GM23338 (cell line): ENCODE data around the gene ALAD. TPM values are rescaled to one million over a fixed set of nuclear protein-coding genes. Genes with fewer than 3 reads are reported as not detected.

Experiments used
- ATAC-seq: fragments of 200-7000 bp; cut with Tn5 transposase; 3 replicates; pipeline ENCODE4 v1.9.1; 2020
- DNase-seq: peaks from one replicate; pipeline ENCODE4 v3.0.0-alpha.2; 2015; ENCODE audit warnings: low spot score
- H2AFZ ChIP-seq: fragments of 200-600 bp; sonication (generic); 2 replicates; pipeline ENCODE4 v1.8.0; 2016; ENCODE audit warnings: antibody characterized with exemption, mild to moderate bottlenecking, moderate library complexity
- H3F3A ChIP-seq: fragments of 200-600 bp; sonication (generic); replicated peaks from 2 replicates; pipeline ENCODE4 v1.8.0; 2017; ENCODE audit warnings: antibody characterized with exemption, mixed run types, low read depth
- H3K27ac ChIP-seq: fragments of 200-600 bp; sonication (generic); 2 replicates; pipeline ENCODE4 v1.6.1; 2016; ENCODE audit warnings: low read depth
- H3K27me3 ChIP-seq: fragments of 200-600 bp; sonication (generic); 2 replicates; pipeline ENCODE4 v1.8.0; 2016; ENCODE audit warnings: mild to moderate bottlenecking, mixed run types, moderate library complexity; ENCODE audit not compliant: insufficient read depth
- H3K36me3 ChIP-seq: fragments of 200-600 bp; sonication (generic); 2 replicates; pipeline ENCODE4 v1.8.0; 2016; ENCODE audit warnings: mild to moderate bottlenecking; ENCODE audit not compliant: insufficient read depth
- H3K4me1 ChIP-seq: fragments of 200-600 bp; sonication (generic); 2 replicates; pipeline ENCODE4 v1.8.0; 2016; ENCODE audit warnings: mild to moderate bottlenecking, moderate library complexity; ENCODE audit not compliant: insufficient read depth
- H3K4me2 ChIP-seq: fragments of 200-600 bp; sonication (generic); 2 replicates; pipeline ENCODE4 v1.7.1; 2017; ENCODE audit warnings: mixed run types
- H3K4me3 ChIP-seq: fragments of 200-600 bp; sonication (generic); 2 replicates; pipeline ENCODE4 v1.6.1; 2016; ENCODE audit warnings: mixed run types
- H3K79me2 ChIP-seq: fragments of 200-600 bp; sonication (generic); replicated peaks from 2 replicates; pipeline ENCODE4 v1.8.0; 2017; ENCODE audit warnings: mild to moderate bottlenecking; ENCODE audit not compliant: insufficient read depth
- H3K9me2 ChIP-seq: fragments of 200-600 bp; sonication (generic); 2 replicates; pipeline ENCODE4 v1.8.0; 2017; ENCODE audit not compliant: insufficient read depth
- H4K20me1 ChIP-seq: fragments of 200-600 bp; sonication (generic); replicated peaks from 2 replicates; pipeline ENCODE4 v1.8.0; 2017; ENCODE audit warnings: mild to moderate bottlenecking; ENCODE audit not compliant: insufficient read depth
- H3K27ac Mint-ChIP-seq: 2 replicates; pipeline ENCODE4 v1.8.0; 2020; ENCODE audit warnings: inconsistent platforms, mild to moderate bottlenecking, moderate library complexity, mixed read lengths
- H3K27me3 Mint-ChIP-seq: 3 replicates; pipeline ENCODE4 v1.8.0; 2022; ENCODE audit warnings: low read depth, mild to moderate bottlenecking, moderate library complexity, mixed read lengths, inconsistent platforms; ENCODE audit not compliant: insufficient read depth, poor library complexity
- H3K36me3 Mint-ChIP-seq: 3 replicates; pipeline ENCODE4 v1.8.0; 2021; ENCODE audit warnings: low read depth, mild to moderate bottlenecking, inconsistent platforms, moderate library complexity, mixed read lengths
- H3K4me1 Mint-ChIP-seq: 3 replicates; pipeline ENCODE4 v1.8.0; 2020; ENCODE audit warnings: mild to moderate bottlenecking, inconsistent platforms, mixed read lengths
- H3K4me3 Mint-ChIP-seq: 3 replicates; pipeline ENCODE4 v1.8.0; 2021; ENCODE audit warnings: moderate library complexity, mild to moderate bottlenecking, inconsistent platforms, mixed read lengths
- H3K9me3 Mint-ChIP-seq: 3 replicates; pipeline ENCODE4 v1.8.0; 2020; ENCODE audit warnings: moderate library complexity, mild to moderate bottlenecking, inconsistent platforms, mixed read lengths
- CREB1 ChIP-seq: fragments of 250-450 bp; sonication (Bioruptor Pico); IDR thresholded peaks from 2 replicates; pipeline ENCODE4 v1.5.0; 2020; ENCODE audit warnings: low read depth, mild to moderate bottlenecking, moderate library complexity
- POLR2AphosphoS5 ChIP-seq: IDR thresholded peaks from 2 replicates; pipeline ENCODE4 v1.6.1; 2016; ENCODE audit warnings: antibody characterized with exemption, low read depth
- STAT1 ChIP-seq: IDR thresholded peaks from one replicate; pipeline ENCODE4 v1.6.1; 2016; ENCODE audit warnings: antibody characterized with exemption; ENCODE audit not compliant: unreplicated experiment
- ZNF114 ChIP-seq: fragments of 250-450 bp; sonication (Bioruptor Pico); IDR thresholded peaks from 2 replicates; pipeline ENCODE4 v1.5.0; 2020; ENCODE audit warnings: mild to moderate bottlenecking, moderate library complexity
- ZNF462 ChIP-seq: fragments of 250-450 bp; sonication (Bioruptor Pico); IDR thresholded peaks from 2 replicates; pipeline ENCODE4 v1.5.0; 2020; ENCODE audit warnings: mild to moderate bottlenecking, moderate library complexity
- polyA plus RNA-seq: library from polyadenylated mRNA; unstranded; fragments of >200 nt; fragmentation: Nextera tagmentation; extraction: Ambion mirVana; gene quantifications from 2 replicates; pipeline ENCODE4 v1.2.1, GENCODE V29; 2016
- total RNA-seq: library from RNA; depleted of rRNA; stranded (reverse); fragments of >200 nt; shearing (Covaris generic); gene quantifications from 2 replicates; pipeline ENCODE4 v1.2.3, GENCODE V29; 2014

Gene ALAD
- total and polyA plus RNA-seq, 2 experiments from 2014 or later = 7.1 to 10.1 TPM

- peak overlapping the region; percentile 79 for H3K4me3 ChIP-seq
Measured at GRCh38 chr9:113350107-113350661, 50.9 kb downstream of the ALAD start.

GRCh38 chr9:113349445-113350094, 51.5 kb downstream of the ALAD start, which contains the start of gene BSPRY:
TSS of gene BSPRY (plus strand) at chr9:113349541. CDS start at chr9:113349580, 39 bp downstream.
- Histone ChIP-seq H3K4me2 (peak within 1 kb of the TSS; percentile 80), H2AFZ (peak within 1 kb of the TSS; percentile 90), H3K4me3 (peak within 1 kb of the TSS; percentile 79), H4K20me1 (no peaks in the 10 kb centered on the region), H3K27ac (no peak within 1 kb of the TSS), H3K79me2 (no peaks in the 10 kb centered on the region), H3F3A (no peaks in the 10 kb centered on the region), H3K4me1 (peaks cover 16% of the 10 kb centered on the region; the same call in 1 of the 2 replicates), H3K27me3 (peaks cover 28% of the 10 kb centered on the region), H3K36me3 (no peaks in the 10 kb centered on the region), H3K9me2 (peaks cover 2% of the 10 kb centered on the region; the same call in 1 of the 2 replicates)
- no peaks in the 10 kb centered on the region for H3K9me3 Mint-ChIP-seq
- peaks cover 19% of the 10 kb centered on the region for H3K27me3 Mint-ChIP-seq
- TF ChIP-seq POLR2AphosphoS5 (peak; percentile 37; the same call in 1 of the 2 replicates), CREB1 (CRISPR knock-in tag) (0 out of 2 replicates have a peak, but pooled peaks have one; percentile 38), STAT1 (no peak)
- no peaks in the 10 kb centered on the region for H3K36me3 Mint-ChIP-seq
- H3K4me3 Mint-ChIP-seq = peak within 1 kb of the TSS; percentile 81
- ATAC-seq (peak; percentile 88), DNase-seq (peak; percentile 71)
- peaks cover 16% of the 10 kb centered on the region for H3K4me1 Mint-ChIP-seq
- H3K27ac Mint-ChIP-seq = no peak within 1 kb of the TSS

More at GRCh38 chr9:113350107-113350661, 50.9 kb downstream of the ALAD start:
- no peak for DNase-seq
- Histone ChIP-seq H3K4me2 (peak overlapping the region; percentile 80), H3K36me3 (no peaks in the 10 kb centered on the region), H2AFZ (peak overlapping the region; percentile 90), H3K79me2 (no peaks in the 10 kb centered on the region), H3K27ac (no peak overlapping the region), H4K20me1 (no peaks in the 10 kb centered on the region), H3K9me2 (peaks cover 2% of the 10 kb centered on the region; the same call in 1 of the 2 replicates), H3K27me3 (peaks cover 28% of the 10 kb centered on the region), H3K4me1 (peaks cover 16% of the 10 kb centered on the region; the same call in 1 of the 2 replicates), H3F3A (no peaks in the 10 kb centered on the region)
- peak overlapping the region; percentile 81 for H3K4me3 Mint-ChIP-seq
- H3K4me1 Mint-ChIP-seq = peaks cover 16% of the 10 kb centered on the region
- no peaks in the 10 kb centered on the region for H3K9me3 Mint-ChIP-seq
- H3K27me3 Mint-ChIP-seq = peaks cover 19% of the 10 kb centered on the region
- H3K27ac Mint-ChIP-seq = no peak overlapping the region
- no peaks in the 10 kb centered on the region for H3K36me3 Mint-ChIP-seq
- ATAC-seq = peak; percentile 12
- TF ChIP-seq ZNF114 = no peak

GRCh38 chr9:113349066-113349444, 52.0 kb downstream of the ALAD start:
- DNase-seq (peak; percentile 57), ATAC-seq (peak; percentile 23)
- H3K4me3 Mint-ChIP-seq = peak overlapping the region; percentile 81
- H3K27me3 ChIP-seq = peaks cover 28% of the 10 kb centered on the region
- peaks cover 16% of the 10 kb centered on the region; the same call in 1 of the 2 replicates for H3K4me1 ChIP-seq
- no peaks in the 10 kb centered on the region for H3K9me3 Mint-ChIP-seq
- peaks cover 2% of the 10 kb centered on the region; the same call in 1 of the 2 replicates for H3K9me2 ChIP-seq
- no peaks in the 10 kb centered on the region for H4K20me1 ChIP-seq
- H3K4me2 ChIP-seq = peak overlapping the region; percentile 80
- H3K4me3 ChIP-seq = peak overlapping the region; percentile 79
- peaks cover 19% of the 10 kb centered on the region for H3K27me3 Mint-ChIP-seq
- no peaks in the 10 kb centered on the region for H3K36me3 ChIP-seq
- no peak for TF ChIP-seq ZNF462 (CRISPR knock-in tag)
- no peaks in the 10 kb centered on the region for H3F3A ChIP-seq
- no peaks in the 10 kb centered on the region for H3K36me3 Mint-ChIP-seq
- H3K27ac ChIP-seq = no peak overlapping the region
- H3K79me2 ChIP-seq = no peaks in the 10 kb centered on the region
- H2AFZ ChIP-seq = peak overlapping the region; percentile 70; the same call in 1 of the 2 replicates
- no peak overlapping the region for H3K27ac Mint-ChIP-seq
- H3K4me1 Mint-ChIP-seq = peaks cover 16% of the 10 kb centered on the region
